Subcutaneous abdominal adipose tissue (tissue), 5 donors: ENCODE data around the gene COPB1.

Source experiments
- H3K27ac ChIP-seq: one replicate; pipeline ENCODE4 v1.7.0; 2013; ENCODE audit warnings: low read depth, mild to moderate bottlenecking, inconsistent platforms, low read length, moderate library complexity
- H3K27me3 ChIP-seq, 5 donors: one replicate each; pipeline ENCODE4 v1.7.0; 2013; ENCODE audit warnings: low read length in 5 of 5, inconsistent platforms in 1 of 5; ENCODE audit not compliant: control insufficient read depth in 5 of 5, insufficient read depth in 4 of 5
- H3K36me3 ChIP-seq, 5 donors: one replicate each; pipeline ENCODE4 v1.7.0; 2013; ENCODE audit warnings: low read length in 5 of 5; ENCODE audit not compliant: control insufficient read depth in 5 of 5, insufficient read depth in 5 of 5
- H3K4me1 ChIP-seq, 5 donors: one replicate each; pipeline ENCODE4 v1.7.0; 2013; ENCODE audit warnings: low read length in 5 of 5, mild to moderate bottlenecking in 3 of 5, moderate library complexity in 1 of 5; ENCODE audit not compliant: control insufficient read depth in 5 of 5, insufficient read depth in 5 of 5
- H3K4me3 ChIP-seq, 5 donors: one replicate each; pipeline ENCODE4 v1.7.0; 2013; ENCODE audit warnings: low read length in 5 of 5, low read depth in 1 of 5
- H3K9ac ChIP-seq, 5 donors: one replicate each; pipeline ENCODE4 v1.7.0; 2013; ENCODE audit warnings: low read length in 5 of 5, mild to moderate bottlenecking in 4 of 5, moderate library complexity in 3 of 5
- H3K9me3 ChIP-seq, 5 donors: one replicate each; pipeline ENCODE4 v1.7.0; 2013; ENCODE audit warnings: low read length in 5 of 5; ENCODE audit not compliant: control insufficient read depth in 5 of 5
- donor health status: healthy.
- donor health status: healthy.
- donor health status: healthy.
- donor health status: healthy.
- donor health status: healthy.

The COPB1 gene

DNA sequence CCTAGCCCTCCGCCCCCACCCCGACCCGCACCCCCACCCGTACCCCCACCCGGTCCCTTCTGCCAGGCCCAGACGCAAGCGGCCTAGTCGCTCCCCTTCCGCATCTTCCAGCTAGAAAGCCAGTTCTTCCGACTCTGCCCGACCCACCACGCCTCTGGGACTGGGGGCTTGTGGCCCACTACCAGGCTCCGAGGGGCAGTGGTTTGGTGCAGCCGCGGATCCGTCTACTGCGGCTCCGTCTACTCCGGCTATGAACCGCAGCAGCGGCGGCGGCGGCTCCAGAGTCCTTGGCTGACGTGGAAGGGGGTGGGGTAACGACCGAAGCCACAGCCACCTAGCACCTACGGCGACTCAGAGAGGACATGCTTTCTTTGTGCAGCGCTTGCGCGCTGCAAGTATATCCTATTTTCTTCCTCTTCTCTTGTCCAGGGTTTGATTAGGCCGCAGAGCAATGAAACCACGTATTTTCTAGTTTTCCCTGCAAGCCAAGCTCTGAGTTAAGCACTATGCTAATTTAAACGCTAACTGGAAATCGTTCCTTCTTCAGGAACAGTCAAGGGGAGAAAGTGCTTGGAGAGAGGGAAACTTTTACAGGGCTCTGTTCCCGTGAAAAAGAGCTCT, at the start of gene COPB1:
COPB1 (minus strand) TSS at position 252 of the 621 bp plus-strand sequence. CDS start 883 bp downstream, outside the sequence.
- H3K27me3 ChIP-seq = no peaks in the 10 kb centered on the region
- peaks cover 10 to 29% (median 17%) of the 10 kb centered on the region in 5 donors for H3K36me3 ChIP-seq
- H3K9me3 ChIP-seq = no peaks in the 10 kb centered on the region
- H3K9ac ChIP-seq = peak within 1 kb of the TSS; percentile 87 to 95 (median 90)
- H3K4me1 ChIP-seq = peaks cover 0 to 29% (median 20%) of the 10 kb centered on the region in 5 donors
- peak within 1 kb of the TSS; percentile 75 to 96 (median 91) for H3K4me3 ChIP-seq
- H3K27ac ChIP-seq = peak within 1 kb of the TSS; percentile 82

GRCh38 chr11:14547440-14547839, 47.8 kb upstream of the COPB1 start:
- Histone ChIP-seq H3K27ac (peak overlapping the region; percentile 39), H3K4me3 (no peak overlapping the region), H3K9ac (no peak overlapping the region), H3K27me3 (no peaks in the 10 kb centered on the region), H3K36me3 (no peaks in the 10 kb centered on the region), H3K9me3 (no peaks in the 10 kb centered on the region), H3K4me1 (peaks cover 0 to 32% (median 11%) of the 10 kb centered on the region in 5 donors)

DNA sequence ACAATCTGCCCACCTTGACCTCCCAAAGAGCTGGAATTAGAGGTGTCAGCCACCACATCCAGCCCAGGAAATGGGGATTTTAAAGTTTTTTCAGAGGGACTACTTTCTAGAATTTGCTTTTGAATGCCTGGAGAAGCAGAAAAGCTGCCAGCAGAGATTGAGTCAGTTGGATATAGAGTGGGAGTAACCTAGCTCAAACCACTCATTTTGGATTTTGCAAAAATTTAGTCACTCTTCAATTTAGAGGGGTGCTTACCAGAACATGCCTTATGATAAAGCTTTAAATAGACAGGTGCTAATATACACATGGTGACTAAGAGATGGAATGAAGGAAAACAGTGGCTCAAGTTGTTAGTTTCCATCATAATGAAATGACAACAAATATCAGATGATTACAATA, 47.1 kb upstream of the COPB1 start:
- Histone ChIP-seq H3K4me1 (peaks cover under 1 to 35% (median 17%) of the 10 kb centered on the region in 5 donors), H3K27me3 (no peaks in the 10 kb centered on the region), H3K9me3 (no peaks in the 10 kb centered on the region), H3K27ac (peak overlapping the region; percentile 39), H3K4me3 (no peak overlapping the region), H3K9ac (no peak overlapping the region), H3K36me3 (no peaks in the 10 kb centered on the region)

DNA sequence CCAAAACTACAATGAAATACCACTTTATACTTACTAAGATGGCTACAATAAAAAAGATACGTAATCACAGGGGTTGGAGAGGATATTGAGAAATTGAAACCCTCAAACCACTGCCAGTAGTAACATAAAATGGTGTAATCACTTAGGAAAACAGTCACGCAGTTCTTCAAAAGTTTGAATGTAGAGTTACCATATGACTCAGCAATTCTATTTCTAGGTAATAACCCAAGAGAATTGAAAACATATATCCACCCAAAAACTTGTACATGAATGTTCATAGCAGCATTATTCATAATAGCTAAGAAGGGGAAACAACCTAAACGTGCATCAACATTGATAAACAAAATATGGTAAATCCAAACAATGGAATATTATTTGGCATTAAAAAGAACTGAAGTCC, 45.0 kb upstream of the COPB1 start:
- Histone ChIP-seq H3K27me3 (no peaks in the 10 kb centered on the region), H3K36me3 (no peaks in the 10 kb centered on the region), H3K4me3 (no peak overlapping the region), H3K4me1 (peaks cover 3 to 37% (median 27%) of the 10 kb centered on the region in 5 donors), H3K9ac (no peak overlapping the region), H3K27ac (no peak overlapping the region), H3K9me3 (no peaks in the 10 kb centered on the region)

GRCh38 chr11:14543260-14543659, 43.6 kb upstream of the COPB1 start:
- Histone ChIP-seq H3K27ac (peak overlapping the region; percentile 90), H3K27me3 (no peaks in the 10 kb centered on the region), H3K9me3 (no peaks in the 10 kb centered on the region), H3K36me3 (no peaks in the 10 kb centered on the region), H3K9ac (no peak overlapping the region), H3K4me1 (peaks cover 5 to 48% (median 32%) of the 10 kb centered on the region in 5 donors), H3K4me3 (no peak overlapping the region)

DNA sequence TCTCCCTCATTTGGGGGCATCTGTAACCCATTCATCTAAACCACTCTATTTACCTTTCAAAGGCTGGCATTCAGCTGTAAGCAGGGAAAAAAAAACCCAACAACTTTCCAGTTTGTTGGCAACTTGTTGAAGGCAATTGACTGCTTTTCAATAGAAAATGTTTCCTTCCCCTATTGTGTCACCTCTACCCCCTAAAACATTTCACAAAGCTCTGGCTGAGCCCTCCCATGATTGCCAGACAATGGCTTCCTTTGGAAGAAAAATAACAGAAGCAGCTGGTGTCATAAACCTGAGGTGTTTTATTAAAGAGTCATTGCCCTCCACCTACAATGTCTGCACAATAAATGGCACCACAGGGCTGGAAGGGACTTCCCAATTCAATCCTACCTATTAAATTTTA, 42.7 kb upstream of the COPB1 start:
- no peaks in the 10 kb centered on the region for H3K9me3 ChIP-seq
- H3K27me3 ChIP-seq = no peaks in the 10 kb centered on the region
- no peak overlapping the region for H3K9ac ChIP-seq
- no peak overlapping the region for H3K4me3 ChIP-seq
- peaks cover 5 to 48% (median 32%) of the 10 kb centered on the region in 5 donors for H3K4me1 ChIP-seq
- H3K27ac ChIP-seq = peak overlapping the region; percentile 90
- no peaks in the 10 kb centered on the region for H3K36me3 ChIP-seq

DNA sequence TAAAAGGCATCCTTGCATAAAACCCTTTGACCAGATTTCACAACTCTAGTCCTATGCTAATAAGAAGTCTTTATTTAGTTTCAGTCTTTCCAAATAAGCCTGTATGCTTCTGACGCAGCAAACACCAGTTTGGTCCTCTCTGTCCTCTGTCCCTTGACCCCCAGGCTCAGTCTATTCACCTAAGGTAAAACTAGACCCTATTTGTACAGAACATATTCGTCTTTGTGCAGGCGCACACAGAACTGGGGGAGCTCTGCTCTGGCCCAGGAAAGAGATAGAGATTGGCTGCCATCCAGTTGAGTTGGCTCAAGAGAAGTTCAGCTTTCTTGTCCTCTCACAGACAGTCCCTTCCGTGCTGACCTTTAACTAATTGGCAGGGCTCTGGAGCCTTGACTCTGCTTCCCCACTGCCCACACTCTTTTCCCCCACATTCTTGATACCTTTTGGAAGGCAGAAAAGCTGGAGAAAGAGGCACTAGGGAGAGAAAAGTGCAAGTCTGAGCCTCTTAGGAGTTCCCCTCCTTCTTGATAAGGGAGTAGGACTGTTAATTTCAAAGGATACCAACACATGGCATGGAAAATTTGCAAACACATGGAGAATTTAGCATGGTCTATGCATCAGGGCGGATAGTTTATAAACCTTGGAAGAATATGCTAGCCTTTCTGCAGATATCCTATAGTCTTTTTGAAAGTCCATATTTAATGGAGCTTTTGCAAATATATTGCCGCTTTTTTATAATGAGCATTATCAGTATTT, 41.8 kb upstream of the COPB1 start:
- Histone ChIP-seq H3K27ac (peak overlapping the region; percentile 90), H3K9ac (peak overlapping the region in 4 of 5 donors; percentile 14 to 31 (median 16))

GRCh38 chr11:14539982-14540421, 40.4 kb upstream of the COPB1 start:
- no peaks in the 10 kb centered on the region for H3K36me3 ChIP-seq
- H3K27ac ChIP-seq = peak overlapping the region; percentile 90
- H3K27me3 ChIP-seq = no peaks in the 10 kb centered on the region
- peaks cover 7 to 53% (median 35%) of the 10 kb centered on the region in 5 donors for H3K4me1 ChIP-seq
- no peaks in the 10 kb centered on the region for H3K9me3 ChIP-seq
- H3K4me3 ChIP-seq = no peak overlapping the region
- H3K9ac ChIP-seq = peak overlapping the region in 3 of 5 donors; percentile 62 to 70 (median 63)

More for the DNA sequence above, 41.8 kb upstream of the COPB1 start:
- no peaks in the 10 kb centered on the region for H3K9me3 ChIP-seq
- H3K27me3 ChIP-seq = no peaks in the 10 kb centered on the region
- H3K36me3 ChIP-seq = no peaks in the 10 kb centered on the region
- peak overlapping the region in 4 of 5 donors; percentile 11 to 48 (median 27) for H3K4me3 ChIP-seq
- peaks cover 5 to 53% (median 35%) of the 10 kb centered on the region in 5 donors for H3K4me1 ChIP-seq

- Histone ChIP-seq H3K27ac (peak overlapping the region; percentile 90), H3K4me3 (no peak overlapping the region), H3K4me1 (peaks cover 7 to 62% (median 35%) of the 10 kb centered on the region in 5 donors), H3K9ac (no peak overlapping the region), H3K36me3 (no peaks in the 10 kb centered on the region), H3K27me3 (no peaks in the 10 kb centered on the region), H3K9me3 (no peaks in the 10 kb centered on the region)
These were observed 39.4 kb upstream of the COPB1 start for GRCh38 chr11:14538926-14539554.
